GM13976 (cell line): ENCODE results near the gene FDX2.

Source experiments
- DNase-seq: peaks from one replicate; pipeline ENCODE4 v3.0.0; 2012; ENCODE audit warnings: low spot score
- CTCF ChIP-seq: IDR thresholded peaks from 2 replicates; pipeline ENCODE4 v1.5.1; 2012; ENCODE audit warnings: borderline replicate concordance, mild to moderate bottlenecking; ENCODE audit not compliant: insufficient read depth; ENCODE audit errors: extremely low read depth, missing control alignments, control extremely low read depth
- in situ Hi-C: fragments of 300-500 bp; cut with MboI; formaldehyde crosslinking; loops from one replicate; pipeline ENCODE4 v1.12.0; 2022; ENCODE audit warnings: low sequenced_read_pairs, mixed read lengths, inconsistent platforms; ENCODE audit not compliant: unreplicated experiment

The FDX2 gene

GRCh38 chr19:10325732-10326131 is 9.9 kb upstream of the FDX2 start:
- no peak for DNase-seq
- no peak for TF ChIP-seq CTCF
- in situ Hi-C loops: no loop called here

GRCh38 chr19:10321874-10322835 is 6.3 kb upstream of the FDX2 start:
- DNase-seq: no peak
- in situ Hi-C loops: no loop called here
- no peak for TF ChIP-seq CTCF

- in situ Hi-C loops: no loop called here
- DNase-seq: no peak
- TF ChIP-seq CTCF: no peak
These were observed 5.6 kb upstream of the FDX2 start for GRCh38 chr19:10321417-10321797.

GRCh38 chr19:10320602-10321416 is 5.0 kb upstream of the FDX2 start:
- in situ Hi-C loops: no loop called here
- no peak for TF ChIP-seq CTCF
- DNase-seq: no peak

GRCh38 chr19:10318807-10319682 is 3.2 kb upstream of the FDX2 start:
- TF ChIP-seq CTCF: no peak
- in situ Hi-C loops: no loop called here
- no peak for DNase-seq
